Prostate gland (tissue), 2 donors: ENCODE results near the gene TRAF1. TPM values are rescaled to one million over a fixed set of nuclear protein-coding genes. Genes with fewer than 3 reads are reported as not detected.

Experiments
- DNase-seq: peaks from one replicate; pipeline ENCODE4 v3.0.0-alpha.2; 2019; ENCODE audit warnings: low spot score
- H3K27ac ChIP-seq, 2 donors: fragments of 200-600 bp; sonication (generic); 2 replicates each; pipeline ENCODE4 v1.5.1; 2017 to 2019
- H3K27me3 ChIP-seq: fragments of 200-600 bp; sonication (generic); replicated peaks from 2 replicates; pipeline ENCODE4 v1.5.1; 2019; ENCODE audit not compliant: insufficient read depth
- H3K36me3 ChIP-seq, 2 donors: fragments of 200-600 bp; sonication (generic); 1 replicate in 1 of 2; 2 replicates in 1 of 2; pipeline versions ENCODE4 v1.5.1 to v1.8.1; 2017 to 2019
- H3K4me1 ChIP-seq: fragments of 200-600 bp; sonication (generic); replicated peaks from 2 replicates; pipeline ENCODE4 v1.5.1; 2019
- H3K4me3 ChIP-seq, 2 donors: fragments of 200-600 bp; sonication (generic); 2 replicates each; pipeline ENCODE4 v1.5.1; 2017 to 2019
- H3K9me3 ChIP-seq: fragments of 200-600 bp; sonication (generic); 2 replicates; pipeline ENCODE4 v1.5.1; 2017
- POLR2A ChIP-seq: fragments of 450-650 bp; IDR thresholded peaks from one replicate; pipeline ENCODE4 v1.6.1; 2016; ENCODE audit warnings: antibody characterized with exemption, mild to moderate bottlenecking
- POLR2AphosphoS5 ChIP-seq: sonication (generic); formaldehyde crosslinking; IDR thresholded peaks from one replicate; pipeline ENCODE4 v1.6.1; 2017; ENCODE audit warnings: antibody characterized with exemption
- WGBS: methylation state at CpG from one replicate; pipeline ENCODE4 v1.1.5; 2018; 5-methylcytosine and 5-hydroxymethylcytosine counted together
- intact Hi-C: fragments of 100-400 bp; cut with DNase I; formaldehyde crosslinking; loops from one replicate; pipeline ENCODE4 v1.14.2; 2022
- total RNA-seq, 2 donors: library from RNA; depleted of rRNA; stranded (reverse); fragments of >200 nt; gene quantifications; one replicate each; pipeline ENCODE4 v1.1.0, GENCODE V29; 2016
- TF ChIP-seq, protein P1 (sequence below), 4 experiments: fragments of 200-600 bp in 2 of 4; fragments of 450-650 bp in 2 of 4; sonication (generic) in 2 of 4; IDR thresholded peaks; 1 replicate in 3 of 4; 2 replicates in 1 of 4; pipeline ENCODE4 v1.5.1; 2016 to 2019; ENCODE audit warnings: antibody characterized with exemption in 4 of 4, mild to moderate bottlenecking in 2 of 4, moderate library complexity in 2 of 4

TRAF1 gene
- total RNA-seq, 2 donors from 2014 or later: 3.1 to 6.9 TPM

DNA sequence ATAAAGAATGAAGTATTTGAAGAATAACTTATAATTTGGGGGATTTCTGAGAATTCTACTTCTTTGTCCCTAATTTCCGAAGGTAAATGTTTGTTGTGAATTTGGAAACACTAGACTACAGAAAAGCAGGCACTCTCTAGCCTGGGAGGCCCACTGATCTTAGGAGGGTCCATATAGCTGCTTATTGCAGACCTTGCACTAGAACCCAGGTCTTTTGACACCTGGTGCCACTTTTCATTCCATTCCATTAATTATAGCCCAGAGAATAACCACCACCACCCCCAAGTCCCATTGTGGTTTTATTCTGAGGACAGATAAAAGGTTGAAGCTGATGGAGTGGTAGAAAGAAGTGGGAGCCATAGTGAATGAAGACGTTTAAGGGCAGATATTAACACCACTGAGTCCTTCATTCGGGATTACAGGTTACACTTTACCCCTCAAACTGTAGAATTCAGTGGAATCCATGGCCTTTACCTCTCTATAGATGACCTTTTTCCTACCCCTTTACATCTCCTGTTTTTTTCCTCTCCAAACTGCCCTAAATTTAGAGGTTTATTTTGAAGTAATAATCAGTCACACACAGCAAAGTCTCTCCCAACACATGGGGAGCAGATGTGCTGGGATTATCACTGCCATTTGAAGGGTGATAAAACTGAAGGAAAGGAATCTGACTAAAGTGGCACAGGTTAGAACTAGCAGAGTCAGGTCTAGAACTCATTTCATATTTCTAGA, 71.8 kb downstream of the TRAF1 start:
- 81% methylated on average over 3 of the region's 3 CpGs for WGBS
- no peak overlapping the region for H3K4me3 ChIP-seq
- H3K9me3 ChIP-seq: no peaks in the 10 kb centered on the region
- H3K36me3 ChIP-seq: no peaks in the 10 kb centered on the region
- intact Hi-C loops: no loop called here
- H3K27ac ChIP-seq: no peak overlapping the region
- no peak for TF ChIP-seq POLR2AphosphoS5
- TF ChIP-seq, protein P1, sequence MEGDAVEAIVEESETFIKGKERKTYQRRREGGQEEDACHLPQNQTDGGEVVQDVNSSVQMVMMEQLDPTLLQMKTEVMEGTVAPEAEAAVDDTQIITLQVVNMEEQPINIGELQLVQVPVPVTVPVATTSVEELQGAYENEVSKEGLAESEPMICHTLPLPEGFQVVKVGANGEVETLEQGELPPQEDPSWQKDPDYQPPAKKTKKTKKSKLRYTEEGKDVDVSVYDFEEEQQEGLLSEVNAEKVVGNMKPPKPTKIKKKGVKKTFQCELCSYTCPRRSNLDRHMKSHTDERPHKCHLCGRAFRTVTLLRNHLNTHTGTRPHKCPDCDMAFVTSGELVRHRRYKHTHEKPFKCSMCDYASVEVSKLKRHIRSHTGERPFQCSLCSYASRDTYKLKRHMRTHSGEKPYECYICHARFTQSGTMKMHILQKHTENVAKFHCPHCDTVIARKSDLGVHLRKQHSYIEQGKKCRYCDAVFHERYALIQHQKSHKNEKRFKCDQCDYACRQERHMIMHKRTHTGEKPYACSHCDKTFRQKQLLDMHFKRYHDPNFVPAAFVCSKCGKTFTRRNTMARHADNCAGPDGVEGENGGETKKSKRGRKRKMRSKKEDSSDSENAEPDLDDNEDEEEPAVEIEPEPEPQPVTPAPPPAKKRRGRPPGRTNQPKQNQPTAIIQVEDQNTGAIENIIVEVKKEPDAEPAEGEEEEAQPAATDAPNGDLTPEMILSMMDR (IDR thresholded peaks at IDR 0.05): no peak
- no peak for TF ChIP-seq POLR2A
- DNase-seq: no peak
- H3K4me1 ChIP-seq: peaks cover 5% of the 10 kb centered on the region
- no peaks in the 10 kb centered on the region for H3K27me3 ChIP-seq

DNA sequence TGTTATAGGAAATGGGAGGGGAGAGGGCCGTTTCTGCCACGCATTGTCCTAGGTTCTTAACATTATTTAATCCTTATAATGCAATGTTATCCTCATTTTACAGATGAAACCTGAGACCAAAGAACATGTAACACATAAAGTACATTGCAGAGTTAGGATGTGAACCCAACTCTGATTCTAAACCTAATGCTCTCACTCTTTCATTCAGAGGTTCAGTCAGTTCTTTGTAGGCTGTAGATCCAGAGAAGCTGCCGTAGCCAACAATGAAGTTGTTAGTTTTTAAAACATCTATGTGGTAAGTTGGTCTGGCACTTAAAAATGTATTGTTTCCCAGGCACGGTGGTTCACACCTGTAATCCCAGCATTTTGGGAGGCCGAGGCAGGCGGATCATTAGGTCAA, 73.4 kb downstream of the TRAF1 start:
- H3K4me3 ChIP-seq: no peak overlapping the region
- intact Hi-C loops: no loop called here
- no peaks in the 10 kb centered on the region for H3K9me3 ChIP-seq
- H3K4me1 ChIP-seq: peaks cover 5% of the 10 kb centered on the region
- no peaks in the 10 kb centered on the region for H3K27me3 ChIP-seq
- no peak for DNase-seq
- no peaks in the 10 kb centered on the region for H3K36me3 ChIP-seq
- TF ChIP-seq POLR2A (no peak), POLR2AphosphoS5 (no peak)
- TF ChIP-seq, protein P1 (IDR thresholded peaks at IDR 0.05): no peak
- 75% methylated on average over 6 of the region's 6 CpGs for WGBS
- H3K27ac ChIP-seq: no peak overlapping the region

Other genes starting within 250 kb of the TRAF1 start
- 10 to 100 TPM; 12.0 to 25.3 TPM for gene MEGF9, start 212.3 kb downstream of the TRAF1 start, total RNA-seq
- 10 to 100 TPM; 38.3 to 57.1 TPM for gene FBXW2, start 133.4 kb downstream of the TRAF1 start, total RNA-seq
- 10 to 100 TPM; 30.0 to 36.3 TPM for gene PSMD5, start 83.9 kb downstream of the TRAF1 start, total RNA-seq
- 10 to 100 TPM; 19.9 to 37.6 TPM for gene PHF19, start 49.6 kb downstream of the TRAF1 start, total RNA-seq
- 10 to 100 TPM in 1 of 2 donors, 1 to 10 TPM in 1; 3.5 to 11.1 TPM for gene C5, start 123.5 kb upstream of the TRAF1 start, total RNA-seq
- gene CNTRL, start 148.2 kb upstream of the TRAF1 start, total RNA-seq: 10 to 100 TPM; 10.3 to 21.9 TPM